GM19351 (cell line): ENCODE results near the gene ENAH.

Experiments
- ATAC-seq: cut with Tn5 transposase; IDR thresholded peaks from one replicate; pipeline ENCODE4 v1.9.1; 2021; ENCODE audit warnings: mild to moderate bottlenecking, moderate library complexity; ENCODE audit not compliant: unreplicated experiment

Gene ENAH

GRCh38 chr1:225504776-225505175 is 148.1 kb downstream of the ENAH start:
- no peak for ATAC-seq

GRCh38 chr1:225500624-225501192 is 152.2 kb downstream of the ENAH start:
- ATAC-seq, result no peak

- ATAC-seq, result no peak
Measured at GRCh38 chr1:225498549-225499136, 154.3 kb downstream of the ENAH start.

- ATAC-seq, result peak; percentile 64
Measured at GRCh38 chr1:225494789-225495359, 158.0 kb downstream of the ENAH start.

DNA sequence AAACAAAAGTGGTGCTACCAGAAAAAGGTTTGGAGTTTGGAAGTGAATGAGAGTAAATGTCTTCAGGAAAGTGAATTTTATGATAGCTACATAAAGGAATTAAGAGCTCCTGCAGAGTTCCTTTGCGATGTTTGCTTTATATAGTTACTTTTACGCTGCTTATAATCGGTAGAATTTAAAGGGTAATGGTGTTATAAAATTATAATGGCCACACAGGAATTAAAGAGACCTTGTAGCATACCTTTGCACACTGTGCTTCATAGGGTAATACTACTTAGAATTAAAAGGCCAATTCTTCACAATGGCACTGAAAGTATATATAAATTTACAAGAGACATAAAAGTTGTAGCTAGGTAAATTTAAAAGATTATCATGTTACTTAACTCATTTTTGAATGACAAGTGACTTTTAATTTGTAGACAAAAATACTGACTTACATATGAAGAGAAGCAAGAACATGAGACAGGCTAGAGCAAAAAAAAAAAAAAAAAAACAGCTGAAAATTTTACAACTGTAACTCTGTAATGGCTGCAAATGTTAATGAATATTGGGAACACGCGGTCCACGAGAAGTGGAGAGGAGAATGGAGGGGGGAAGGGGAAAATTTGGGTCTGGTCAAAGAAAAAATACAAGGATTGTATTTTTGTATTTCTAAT is 159.2 kb downstream of the ENAH start:
- ATAC-seq, result no peak

DNA sequence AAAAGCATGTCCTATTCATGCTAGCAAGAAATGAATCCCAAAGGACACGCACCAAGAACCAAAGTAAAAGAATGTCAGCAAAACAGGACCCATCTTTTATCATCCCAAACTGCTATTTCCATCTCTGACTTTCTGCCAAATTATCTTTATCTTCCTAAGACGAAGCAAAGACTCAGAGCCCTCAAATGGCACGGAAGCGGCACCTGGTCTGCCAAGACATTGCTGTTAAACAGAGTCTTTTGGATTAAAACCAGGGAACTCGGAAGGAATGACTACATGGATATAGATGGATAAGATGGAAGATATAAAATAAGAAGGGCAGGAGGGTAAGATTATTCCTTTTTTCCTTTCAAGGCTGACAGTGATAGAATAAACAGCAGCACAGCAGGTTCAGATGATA is 164.2 kb downstream of the ENAH start:
- ATAC-seq, result no peak

- ATAC-seq, result no peak
Measured at GRCh38 chr1:225486856-225487255, 166.1 kb downstream of the ENAH start.

DNA sequence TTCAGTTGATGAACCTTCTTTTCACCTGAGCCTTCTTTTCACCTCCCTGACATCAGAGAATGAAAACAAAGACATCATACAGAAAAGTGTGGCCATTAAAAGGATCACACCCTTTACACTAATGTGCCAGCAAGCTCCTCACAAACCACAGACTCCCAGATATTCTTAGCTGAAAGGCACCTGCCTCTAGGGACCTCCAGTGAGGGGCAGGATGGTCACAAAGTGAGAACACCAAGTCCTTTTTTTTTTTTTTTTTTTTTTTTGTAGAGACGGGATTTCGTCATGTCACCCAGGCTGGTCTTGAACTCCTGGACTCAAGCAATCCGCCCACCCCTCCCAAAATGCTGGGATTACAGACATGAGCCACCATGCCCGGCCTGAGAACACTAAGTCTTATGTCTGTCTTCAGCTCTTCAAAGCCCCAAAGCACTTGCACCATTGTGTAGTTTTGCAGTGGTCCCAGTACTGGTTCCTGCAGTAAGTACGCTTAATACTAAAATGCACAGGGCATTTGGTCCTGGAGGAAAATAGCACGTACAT is 166.9 kb downstream of the ENAH start:
- no peak for ATAC-seq

GRCh38 chr1:225485226-225485625 is 167.7 kb downstream of the ENAH start:
- ATAC-seq, result no peak

- ATAC-seq, result no peak
Measured at GRCh38 chr1:225484657-225485214, 168.2 kb downstream of the ENAH start.

DNA sequence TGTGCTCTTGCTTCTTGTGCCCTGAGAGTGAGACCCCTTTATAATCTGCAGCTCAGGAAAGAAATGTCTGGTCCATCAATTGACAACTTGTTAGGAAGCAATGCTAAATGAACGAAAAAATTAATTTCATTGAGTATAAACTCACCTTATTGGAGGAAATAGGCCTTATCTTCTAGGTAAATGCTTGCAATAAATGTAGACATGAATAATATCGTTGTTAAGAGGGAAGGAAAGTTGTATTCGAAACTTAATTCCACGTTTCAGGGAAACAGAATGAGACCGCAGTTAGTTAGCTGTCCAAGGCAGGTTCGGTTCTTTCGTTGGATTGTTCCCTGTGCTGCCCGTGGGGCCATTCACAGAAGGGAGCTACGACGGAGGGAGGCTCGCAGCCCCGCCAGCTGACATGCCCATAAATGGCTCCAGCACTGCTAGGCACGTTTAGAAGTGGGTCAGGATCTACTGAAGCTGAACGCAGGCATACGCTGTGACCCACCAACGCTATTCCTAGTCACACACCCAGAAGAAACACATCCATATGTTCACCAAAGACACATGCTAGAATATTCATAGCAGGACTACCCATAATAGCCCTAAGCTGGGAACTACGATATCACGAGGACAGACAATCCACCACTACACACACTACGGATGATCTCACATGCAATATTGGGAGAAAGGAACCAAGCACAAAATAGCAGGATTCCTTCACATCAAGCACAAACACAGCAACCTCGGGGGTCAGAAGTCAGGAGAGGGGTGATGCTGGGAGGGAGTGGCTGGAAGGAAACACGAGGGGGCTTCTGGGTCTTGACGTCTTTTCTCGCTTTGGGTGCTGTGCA is 168.9 kb downstream of the ENAH start:
- no peak for ATAC-seq

- ATAC-seq, result no peak
Measured at GRCh38 chr1:225482421-225482950, 170.4 kb downstream of the ENAH start.

- no peak for ATAC-seq
Measured at GRCh38 chr1:225481738-225482137, 171.2 kb downstream of the ENAH start.

DNA sequence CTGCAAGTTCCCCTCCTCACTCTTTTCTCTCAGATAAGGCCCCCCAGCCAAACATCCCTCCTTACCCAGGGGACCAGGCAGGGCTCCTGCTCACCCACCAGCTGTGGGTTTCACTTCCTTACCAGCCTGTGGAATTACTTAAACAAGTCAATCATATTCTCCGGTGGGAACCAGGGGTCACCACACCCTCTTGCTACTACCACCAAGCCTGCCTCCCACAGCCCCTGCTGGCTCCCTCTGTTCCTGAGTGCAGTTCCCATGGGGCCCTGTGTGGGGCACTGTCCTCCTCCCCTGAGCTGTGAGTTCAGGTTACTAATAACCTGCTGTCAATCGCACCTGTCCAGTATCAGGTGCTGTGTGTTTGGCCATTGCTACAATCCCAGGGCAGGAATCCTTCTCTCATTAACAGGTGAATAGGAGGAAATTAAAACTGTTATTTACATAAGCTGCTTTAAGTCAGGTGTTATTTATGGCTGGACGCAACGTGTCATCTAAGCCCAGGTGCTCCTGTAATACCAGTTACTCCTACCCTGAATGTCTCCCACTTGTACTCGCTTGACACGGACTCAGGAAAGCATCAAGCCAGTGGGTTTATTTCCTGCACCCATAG is 172.0 kb downstream of the ENAH start:
- ATAC-seq, result peak; percentile 83

- ATAC-seq, result no peak
Measured at GRCh38 chr1:225479996-225480720, 172.8 kb downstream of the ENAH start.

GRCh38 chr1:225479341-225479740 is 173.6 kb downstream of the ENAH start:
- no peak for ATAC-seq

GRCh38 chr1:225477296-225477911 is 175.5 kb downstream of the ENAH start:
- no peak for ATAC-seq

DNA sequence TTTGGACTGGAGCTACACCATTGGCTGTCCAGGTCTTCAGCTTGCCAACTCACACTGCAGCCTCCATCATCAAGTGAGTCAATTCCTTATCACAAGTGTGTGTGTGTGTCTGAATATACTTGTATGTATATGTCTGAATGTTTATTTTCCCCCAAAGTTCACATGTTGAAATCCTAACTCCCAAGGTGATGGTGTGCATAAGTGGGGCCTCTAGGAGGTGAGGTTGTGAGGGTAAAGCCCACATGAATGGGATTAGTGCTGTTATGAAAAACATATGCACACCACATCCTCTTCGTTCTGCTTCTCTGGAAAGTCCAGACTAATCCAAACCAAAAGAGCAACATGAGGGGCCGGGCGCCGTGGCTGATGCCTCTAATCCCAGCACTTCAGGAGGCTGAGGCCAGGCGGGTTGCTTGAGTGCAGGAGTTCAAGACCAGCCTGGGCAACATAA is 176.4 kb downstream of the ENAH start:
- no peak for ATAC-seq

GRCh38 chr1:225476100-225476511 is 176.8 kb downstream of the ENAH start:
- no peak for ATAC-seq
